ENCODE results near the gene BAD. TPM values are rescaled to one million over a fixed set of nuclear protein-coding genes. Genes with fewer than 3 reads are reported as not detected.

The BAD gene
- total and polyA plus RNA-seq, 9 donors: 3.4 to 125 (median 63.6) TPM

- TF ChIP-seq, protein P1, sequence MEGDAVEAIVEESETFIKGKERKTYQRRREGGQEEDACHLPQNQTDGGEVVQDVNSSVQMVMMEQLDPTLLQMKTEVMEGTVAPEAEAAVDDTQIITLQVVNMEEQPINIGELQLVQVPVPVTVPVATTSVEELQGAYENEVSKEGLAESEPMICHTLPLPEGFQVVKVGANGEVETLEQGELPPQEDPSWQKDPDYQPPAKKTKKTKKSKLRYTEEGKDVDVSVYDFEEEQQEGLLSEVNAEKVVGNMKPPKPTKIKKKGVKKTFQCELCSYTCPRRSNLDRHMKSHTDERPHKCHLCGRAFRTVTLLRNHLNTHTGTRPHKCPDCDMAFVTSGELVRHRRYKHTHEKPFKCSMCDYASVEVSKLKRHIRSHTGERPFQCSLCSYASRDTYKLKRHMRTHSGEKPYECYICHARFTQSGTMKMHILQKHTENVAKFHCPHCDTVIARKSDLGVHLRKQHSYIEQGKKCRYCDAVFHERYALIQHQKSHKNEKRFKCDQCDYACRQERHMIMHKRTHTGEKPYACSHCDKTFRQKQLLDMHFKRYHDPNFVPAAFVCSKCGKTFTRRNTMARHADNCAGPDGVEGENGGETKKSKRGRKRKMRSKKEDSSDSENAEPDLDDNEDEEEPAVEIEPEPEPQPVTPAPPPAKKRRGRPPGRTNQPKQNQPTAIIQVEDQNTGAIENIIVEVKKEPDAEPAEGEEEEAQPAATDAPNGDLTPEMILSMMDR (IDR thresholded peaks at IDR 0.05): no peak
- TF ChIP-seq POLR2A (IDR thresholded peaks at IDR 0.05) (no peak), EP300 (IDR thresholded peaks at IDR 0.05) (no peak)
- no peaks in the 10 kb centered on the region for H3K36me3 ChIP-seq
- H3K27ac ChIP-seq: peak overlapping the region; percentile 58 to 99
- intact Hi-C loops (cut with DNase I): loop anchor here in 1 of 4 donors (5.0 kb wide), 1 partner anchor 38 kb away; the partner anchor contains the start of gene RPS6KA4
- peaks cover 9% of the 10 kb centered on the region for H3K4me1 ChIP-seq (ENCODE audit: insufficient read depth)
- 24 to 30% (median 24%) methylated on average over 15 to 19 of the region's 19 CpGs for WGBS, 3 donors
- peak in 4 of 5 donors; percentile 54 to 66 (median 64) for DNase-seq
- peak overlapping the region; percentile 65 for H3K4me3 ChIP-seq
- H3K27me3 ChIP-seq: no peaks in the 10 kb centered on the region
- H3K9me3 ChIP-seq: no peaks in the 10 kb centered on the region
These were observed 34.6 kb upstream of the BAD start for GRCh38 chr11:64318766-64319761.

- Histone ChIP-seq H3K9me3 (no peaks in the 10 kb centered on the region), H3K4me3 (peak within 1 kb of the TSS; percentile 65), H3K27me3 (no peaks in the 10 kb centered on the region), H3K4me1 (ENCODE audit: insufficient read depth) (peaks cover 9% of the 10 kb centered on the region), H3K36me3 (no peaks in the 10 kb centered on the region), H3K27ac (peak within 1 kb of the TSS; percentile 81 to 99)
- TF ChIP-seq POLR2A (IDR thresholded peaks at IDR 0.05) (peak; percentile 93), EP300 (IDR thresholded peaks at IDR 0.05) (no peak)
- TF ChIP-seq, protein P1 (IDR thresholded peaks at IDR 0.05): peak; percentile 11 to 72 (median 65)
- 0% methylated on average over 57 to 61 of the region's 61 CpGs for WGBS, 3 donors
- DNase-seq: peak; percentile 94 to 96 (median 95)
- intact Hi-C loops (cut with DNase I): loop anchor here in 1 of 4 donors (5.0 kb wide), 1 partner anchor 39 kb away; the partner anchor contains the start of gene RPS6KA4
These were observed 33.7 kb upstream of the BAD start, which contains the start of gene PRDX5 for GRCh38 chr11:64317961-64318765. TSS of gene PRDX5 (plus strand) at chr11:64318121. CDS start at chr11:64318216, 95 bp downstream.

- intact Hi-C loops (cut with DNase I): loop anchor here in 1 of 4 donors (5.0 kb wide), 1 partner anchor 40 kb away; the partner anchor contains the start of gene RPS6KA4
- TF ChIP-seq POLR2A (IDR thresholded peaks at IDR 0.05): peak; percentile 96
- peak; percentile 84 for TF ChIP-seq EP300 (IDR thresholded peaks at IDR 0.05)
- TF ChIP-seq, protein P1 (IDR thresholded peaks at IDR 0.05): no peak
- 0% methylated on average over 42 to 43 of the region's 43 CpGs for WGBS, 3 donors
- DNase-seq: peak; percentile 93 to 98 (median 94)
- Histone ChIP-seq H3K27me3 (no peaks in the 10 kb centered on the region), H3K4me1 (ENCODE audit: insufficient read depth) (peaks cover 9% of the 10 kb centered on the region), H3K36me3 (no peaks in the 10 kb centered on the region), H3K4me3 (peak within 1 kb of the TSS; percentile 65), H3K27ac (peak within 1 kb of the TSS; percentile 81 to 99), H3K9me3 (no peaks in the 10 kb centered on the region)
These were observed 33.0 kb upstream of the BAD start, which contains the start of gene TRMT112 for GRCh38 chr11:64317325-64317960. TSS of gene TRMT112 (minus strand) at chr11:64317559. CDS start at chr11:64317526, 33 bp downstream.

Data from ovary (tissue), 9 donors.